Progenitor cell of endocrine pancreas (in vitro differentiated cells): ENCODE data around the gene IRF9. TPM values are rescaled to one million over a fixed set of nuclear protein-coding genes. Genes with fewer than 3 reads are reported as not detected.

Experiments used
- DNase-seq: peaks from one replicate; pipeline ENCODE4 v3.0.0; 2021; ENCODE audit warnings: low spot score; ENCODE audit not compliant: unreplicated experiment
- H3K27ac Mint-ChIP-seq: 2 replicates; pipeline ENCODE4 v1.8.0; 2021; ENCODE audit warnings: mild to moderate bottlenecking, moderate library complexity, mixed read lengths
- H3K27me3 Mint-ChIP-seq: 2 replicates; pipeline ENCODE4 v1.8.0; 2021; ENCODE audit warnings: mixed read lengths
- H3K36me3 Mint-ChIP-seq: 2 replicates; pipeline ENCODE4 v1.8.0; 2022; ENCODE audit warnings: mixed read lengths; ENCODE audit not compliant: insufficient read depth
- H3K4me1 Mint-ChIP-seq: 2 replicates; pipeline ENCODE4 v1.8.0; 2021; ENCODE audit warnings: low read depth, mixed read lengths
- H3K4me3 Mint-ChIP-seq: 2 replicates; pipeline ENCODE4 v1.8.0; 2021; ENCODE audit warnings: low read depth, mild to moderate bottlenecking, moderate library complexity, mixed read lengths
- H3K9me3 Mint-ChIP-seq: 2 replicates; pipeline ENCODE4 v1.8.0; 2021; ENCODE audit warnings: low read depth, mixed read lengths
- total RNA-seq: library from RNA; stranded (reverse); gene quantifications from 2 replicates; pipeline ENCODE4 v1.2.1, GENCODE V29; 2021
- TF ChIP-seq, protein P1 (sequence below): fragments of 200-600 bp; sonication (generic); IDR thresholded peaks from one replicate; pipeline ENCODE4 v1.5.0; 2021; ENCODE audit warnings: antibody characterized with exemption, mild to moderate bottlenecking; ENCODE audit not compliant: unreplicated experiment

IRF9 gene
- total RNA-seq, 1 donor from 2014 or later, result 57.4 TPM

DNA sequence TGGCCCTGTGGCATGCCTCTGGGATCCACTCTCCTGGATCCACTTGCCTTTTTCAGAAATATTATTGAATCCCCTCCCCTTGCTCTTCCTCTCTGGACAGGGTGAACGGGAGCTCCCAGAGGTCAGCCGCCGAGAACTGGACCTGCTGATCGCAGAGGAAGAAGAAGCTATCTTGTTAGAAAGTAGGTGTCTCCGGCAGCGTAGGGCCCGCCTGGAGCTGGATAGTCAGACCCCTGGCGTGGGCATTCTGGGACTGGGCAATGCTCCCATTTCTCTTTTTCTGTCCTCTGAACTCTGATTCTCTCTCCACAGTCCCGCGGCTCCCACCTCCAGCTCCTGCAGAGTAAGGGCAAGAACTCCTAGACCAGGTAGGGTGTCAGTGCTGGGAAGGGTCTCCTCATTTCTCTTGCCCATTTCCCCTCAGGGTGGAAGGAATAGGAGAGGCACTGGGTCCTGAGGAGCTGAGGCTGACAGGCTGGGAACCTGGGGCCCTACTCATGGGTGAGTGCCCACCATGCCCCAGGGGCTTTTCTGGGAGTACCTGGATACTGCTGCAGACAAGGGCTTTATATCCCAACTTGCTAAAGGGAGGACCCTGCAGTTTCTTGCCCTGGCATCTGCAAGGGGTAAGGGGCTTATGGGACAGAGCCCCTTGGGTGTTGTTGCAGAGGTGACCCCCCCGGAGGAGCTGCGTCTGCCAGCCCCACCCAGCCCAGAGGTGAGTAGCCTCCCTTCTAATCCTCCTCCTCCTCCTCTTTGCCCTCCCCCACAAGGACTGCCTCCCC lies 16.2 kb downstream of the IRF9 start:
- TF ChIP-seq, protein P1, sequence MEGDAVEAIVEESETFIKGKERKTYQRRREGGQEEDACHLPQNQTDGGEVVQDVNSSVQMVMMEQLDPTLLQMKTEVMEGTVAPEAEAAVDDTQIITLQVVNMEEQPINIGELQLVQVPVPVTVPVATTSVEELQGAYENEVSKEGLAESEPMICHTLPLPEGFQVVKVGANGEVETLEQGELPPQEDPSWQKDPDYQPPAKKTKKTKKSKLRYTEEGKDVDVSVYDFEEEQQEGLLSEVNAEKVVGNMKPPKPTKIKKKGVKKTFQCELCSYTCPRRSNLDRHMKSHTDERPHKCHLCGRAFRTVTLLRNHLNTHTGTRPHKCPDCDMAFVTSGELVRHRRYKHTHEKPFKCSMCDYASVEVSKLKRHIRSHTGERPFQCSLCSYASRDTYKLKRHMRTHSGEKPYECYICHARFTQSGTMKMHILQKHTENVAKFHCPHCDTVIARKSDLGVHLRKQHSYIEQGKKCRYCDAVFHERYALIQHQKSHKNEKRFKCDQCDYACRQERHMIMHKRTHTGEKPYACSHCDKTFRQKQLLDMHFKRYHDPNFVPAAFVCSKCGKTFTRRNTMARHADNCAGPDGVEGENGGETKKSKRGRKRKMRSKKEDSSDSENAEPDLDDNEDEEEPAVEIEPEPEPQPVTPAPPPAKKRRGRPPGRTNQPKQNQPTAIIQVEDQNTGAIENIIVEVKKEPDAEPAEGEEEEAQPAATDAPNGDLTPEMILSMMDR, result no peak
- Mint-ChIP-seq H3K27me3 (no peaks in the 10 kb centered on the region), H3K4me3 (peak overlapping the region; percentile 16), H3K9me3 (no peaks in the 10 kb centered on the region), H3K36me3 (peaks cover 37% of the 10 kb centered on the region), H3K27ac (peak overlapping the region; percentile 84), H3K4me1 (peaks cover 20% of the 10 kb centered on the region)
- no peak for DNase-seq

DNA sequence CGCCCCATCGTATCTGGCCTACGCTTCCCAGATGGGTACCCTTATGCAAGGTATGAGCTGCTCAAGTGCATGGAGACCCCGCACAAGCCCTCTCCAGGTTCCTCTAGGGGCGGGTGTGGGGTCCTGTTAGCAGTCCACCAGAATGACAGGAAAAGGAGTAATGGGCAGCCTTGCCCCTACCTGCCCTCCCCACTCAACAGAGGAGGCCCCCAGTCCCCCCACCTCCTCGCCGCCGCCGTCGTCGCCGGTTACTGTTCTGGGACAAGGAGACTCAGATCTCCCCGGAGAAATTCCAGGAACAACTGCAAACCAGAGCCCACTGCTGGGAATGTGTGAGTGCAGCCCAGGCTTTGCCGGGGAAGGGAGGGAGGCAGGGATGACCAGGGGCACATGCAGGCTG lies 16.8 kb downstream of the IRF9 start:
- Mint-ChIP-seq H3K36me3 (peaks cover 37% of the 10 kb centered on the region), H3K4me1 (peaks cover 19% of the 10 kb centered on the region), H3K27ac (peak overlapping the region; percentile 84), H3K27me3 (no peaks in the 10 kb centered on the region), H3K4me3 (no peak overlapping the region), H3K9me3 (no peaks in the 10 kb centered on the region)
- TF ChIP-seq, protein P1, result no peak
- DNase-seq, result no peak

DNA sequence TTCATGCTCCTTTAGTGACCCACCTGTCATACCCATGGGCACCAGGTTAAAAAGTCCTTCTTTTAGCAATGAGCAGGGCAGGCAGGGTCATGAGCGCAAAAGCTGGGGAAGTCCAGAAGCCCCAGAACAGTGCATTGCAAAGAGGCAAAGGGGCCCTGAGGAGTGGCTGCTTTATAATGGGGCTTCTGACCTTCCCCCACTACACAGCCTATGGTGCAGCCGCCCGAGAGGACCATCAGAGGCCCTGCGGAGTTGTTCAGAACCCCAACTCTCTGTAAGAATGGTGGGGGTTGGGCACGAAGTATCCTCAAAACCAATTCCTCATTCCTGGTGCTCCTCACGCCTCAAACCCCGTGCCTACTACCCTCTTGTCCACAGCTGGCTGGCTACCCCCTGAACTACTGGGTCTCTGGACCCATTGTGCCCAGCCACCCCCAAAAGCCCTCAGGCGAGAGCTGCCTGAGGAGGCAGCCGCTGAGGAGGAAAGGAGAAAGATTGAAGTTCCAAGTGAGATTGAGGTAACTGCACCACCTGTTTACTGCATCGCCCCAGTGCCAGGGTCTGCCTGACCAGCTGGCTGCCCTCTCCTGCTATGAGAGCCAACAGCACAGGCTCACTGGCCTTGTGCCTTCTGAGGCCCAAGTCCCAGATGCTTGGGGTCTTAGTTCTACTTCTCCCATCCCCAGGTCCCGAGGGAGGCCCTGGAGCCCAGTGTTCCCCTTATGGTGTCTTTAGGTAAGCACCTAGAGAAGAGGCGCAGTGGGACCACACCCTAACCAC lies 17.5 kb downstream of the IRF9 start:
- TF ChIP-seq, protein P1, result no peak
- Mint-ChIP-seq H3K4me3 (no peak overlapping the region), H3K36me3 (peaks cover 39% of the 10 kb centered on the region), H3K27ac (peak overlapping the region; percentile 87), H3K27me3 (no peaks in the 10 kb centered on the region), H3K9me3 (no peaks in the 10 kb centered on the region), H3K4me1 (peaks cover 13% of the 10 kb centered on the region)
- DNase-seq, result no peak

DNA sequence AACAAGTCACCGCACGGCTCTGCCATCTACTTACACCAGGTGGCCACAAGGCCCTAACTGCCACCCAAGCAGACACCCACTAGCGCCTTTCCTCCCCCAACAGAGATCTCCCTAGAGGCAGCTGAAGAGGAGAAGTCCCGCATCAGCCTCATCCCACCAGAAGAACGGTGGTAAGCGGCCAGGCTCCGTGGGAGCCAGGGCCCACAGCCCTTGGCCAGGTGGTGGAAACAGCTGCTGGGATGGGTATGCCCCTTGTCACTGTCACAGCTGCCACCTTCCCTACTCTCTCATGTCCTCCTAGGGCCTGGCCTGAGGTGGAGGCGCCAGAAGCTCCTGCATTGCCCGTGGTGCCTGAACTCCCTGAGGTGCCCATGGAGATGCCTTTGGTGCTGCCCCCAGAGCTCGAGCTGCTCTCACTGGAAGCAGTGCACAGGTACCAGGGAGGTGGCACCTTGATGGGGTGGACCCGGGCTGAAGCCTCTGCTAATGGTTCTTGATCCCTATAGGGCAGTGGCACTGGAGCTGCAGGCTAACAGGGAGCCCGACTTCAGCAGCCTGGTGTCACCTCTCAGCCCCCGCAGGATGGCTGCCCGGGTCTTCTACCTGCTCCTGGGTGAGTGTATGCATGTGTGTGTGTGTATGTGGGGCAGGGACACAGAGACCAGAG lies 18.4 kb downstream of the IRF9 start:
- no peak for DNase-seq
- H3K27me3 Mint-ChIP-seq, result no peaks in the 10 kb centered on the region
- no peaks in the 10 kb centered on the region for H3K9me3 Mint-ChIP-seq
- H3K4me1 Mint-ChIP-seq, result peaks cover 9% of the 10 kb centered on the region
- H3K4me3 Mint-ChIP-seq, result no peak overlapping the region
- TF ChIP-seq, protein P1, result no peak
- peaks cover 37% of the 10 kb centered on the region for H3K36me3 Mint-ChIP-seq
- peak overlapping the region; percentile 87 for H3K27ac Mint-ChIP-seq
